GM10248 (cell line): ENCODE measurements around the gene ATP9A.
"Not testable (repeated sequence)": the region's sequence is repeated elsewhere in the genome, so short reads cannot be mapped to it uniquely, and the experiment has no call there.

Experiments used
- CTCF ChIA-PET: fragments of 300-600 bp; sonication (Branson Sonifier 250); formaldehyde crosslinking; extraction: SDS; loops from one replicate; lab custom pipeline; 2021; ENCODE audit warnings: antibody characterized with exemption; lab: Yijun Ruan, JAX
- POLR2A ChIA-PET: fragments of 350-650 bp; sonication (Branson Sonifier 250); formaldehyde crosslinking; extraction: SDS; loops from one replicate; lab custom pipeline; 2020; ENCODE audit warnings: antibody characterized with exemption; lab: Yijun Ruan, JAX
- DNase-seq: peaks from one replicate; pipeline ENCODE4 v3.0.0; 2012; ENCODE audit errors: extremely low spot score
- TF ChIP-seq, protein P1 (sequence below): IDR thresholded peaks from 2 replicates; pipeline ENCODE4 v1.5.1; 2012; ENCODE audit warnings: mild to moderate bottlenecking, low read depth; ENCODE audit errors: extremely low read depth, missing control alignments, control extremely low read depth

ATP9A gene

DNA sequence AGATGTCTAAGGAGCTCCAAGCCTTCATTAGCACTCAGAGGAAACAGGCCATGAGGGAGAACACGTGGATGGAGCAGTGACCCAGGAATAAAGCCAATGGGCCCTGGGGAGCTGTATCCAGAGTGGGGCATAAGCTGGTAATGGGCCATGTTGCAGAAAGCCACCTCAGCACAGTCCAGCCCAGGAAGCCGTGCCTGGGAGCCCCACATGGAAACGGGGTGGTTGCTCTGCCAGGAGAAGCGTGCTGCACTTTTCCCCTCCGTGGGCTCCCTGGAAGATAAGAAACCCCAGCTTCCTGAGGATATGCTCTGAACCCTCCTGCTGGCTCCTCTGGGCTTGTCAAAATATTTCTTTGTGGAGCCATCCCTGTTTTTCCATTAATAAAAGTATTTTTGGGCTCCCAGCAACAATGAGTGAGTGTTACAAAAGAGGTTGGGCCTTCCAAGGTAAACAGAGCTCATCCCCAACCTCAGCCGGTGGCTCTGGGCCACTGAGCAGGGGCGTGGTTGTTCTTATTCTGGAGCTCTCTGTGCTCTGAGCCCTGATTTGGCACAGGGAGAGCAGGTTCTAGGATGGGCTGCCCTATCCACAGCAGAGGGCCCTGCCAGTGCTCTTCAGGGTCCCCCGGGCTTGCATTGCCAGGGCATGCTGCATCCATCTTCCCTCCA is 194.5 kb downstream of the ATP9A start:
- ChIA-PET POLR2A (no interaction called here), CTCF (interaction anchor here (0.9 to 1.6 kb wide), 5 partner anchors 9 to 188 kb away, joined by 3 to 8 read pairs (median 3); no protein-coding TSS in a partner anchor)
- TF ChIP-seq, protein P1, sequence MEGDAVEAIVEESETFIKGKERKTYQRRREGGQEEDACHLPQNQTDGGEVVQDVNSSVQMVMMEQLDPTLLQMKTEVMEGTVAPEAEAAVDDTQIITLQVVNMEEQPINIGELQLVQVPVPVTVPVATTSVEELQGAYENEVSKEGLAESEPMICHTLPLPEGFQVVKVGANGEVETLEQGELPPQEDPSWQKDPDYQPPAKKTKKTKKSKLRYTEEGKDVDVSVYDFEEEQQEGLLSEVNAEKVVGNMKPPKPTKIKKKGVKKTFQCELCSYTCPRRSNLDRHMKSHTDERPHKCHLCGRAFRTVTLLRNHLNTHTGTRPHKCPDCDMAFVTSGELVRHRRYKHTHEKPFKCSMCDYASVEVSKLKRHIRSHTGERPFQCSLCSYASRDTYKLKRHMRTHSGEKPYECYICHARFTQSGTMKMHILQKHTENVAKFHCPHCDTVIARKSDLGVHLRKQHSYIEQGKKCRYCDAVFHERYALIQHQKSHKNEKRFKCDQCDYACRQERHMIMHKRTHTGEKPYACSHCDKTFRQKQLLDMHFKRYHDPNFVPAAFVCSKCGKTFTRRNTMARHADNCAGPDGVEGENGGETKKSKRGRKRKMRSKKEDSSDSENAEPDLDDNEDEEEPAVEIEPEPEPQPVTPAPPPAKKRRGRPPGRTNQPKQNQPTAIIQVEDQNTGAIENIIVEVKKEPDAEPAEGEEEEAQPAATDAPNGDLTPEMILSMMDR = no peak
- no peak for DNase-seq

- ChIA-PET CTCF (no interaction called here), POLR2A (no interaction called here)
- no peak for DNase-seq
- TF ChIP-seq, protein P1 = no peak
Measured at GRCh38 chr20:51571460-51571794, 196.8 kb downstream of the ATP9A start.

DNA sequence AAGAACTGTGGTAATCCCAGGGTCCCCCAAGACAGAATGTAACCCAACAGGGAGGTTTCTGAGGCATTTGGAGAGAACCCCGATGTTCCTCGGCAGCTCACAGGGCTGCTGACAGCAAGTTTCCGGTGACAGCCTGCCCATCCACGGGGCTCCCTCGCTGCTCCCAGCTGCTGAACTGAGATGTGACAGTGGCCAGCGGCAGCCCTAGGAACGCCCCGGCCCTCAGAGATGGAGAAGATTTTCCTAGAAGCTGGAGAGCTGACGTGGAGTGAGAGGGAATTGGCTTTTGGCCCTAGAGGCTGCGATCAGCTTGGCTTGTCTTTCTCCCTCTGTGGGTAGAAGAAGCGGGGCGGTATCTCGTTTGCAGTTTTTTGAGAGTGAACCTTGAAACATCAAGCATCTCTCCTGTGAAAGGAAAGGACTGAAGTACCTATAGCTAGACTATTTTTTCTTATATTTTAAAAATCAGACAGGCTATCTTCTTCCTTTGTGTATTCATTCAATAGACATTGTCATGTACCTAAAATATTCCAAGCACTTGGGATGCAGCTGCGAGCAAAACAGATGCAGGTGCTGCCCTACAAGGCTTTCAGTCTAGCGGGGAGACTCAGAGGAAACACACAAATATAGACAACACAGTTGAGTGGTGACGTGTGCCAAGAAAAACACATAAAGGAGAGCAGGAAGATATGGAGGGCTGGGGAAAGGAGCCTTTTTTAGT is 197.3 kb downstream of the ATP9A start:
- TF ChIP-seq, protein P1 = no peak
- ChIA-PET CTCF (no interaction called here), POLR2A (no interaction called here)
- DNase-seq = no peak

- DNase-seq = no peak
- ChIA-PET POLR2A (no interaction called here), CTCF (no interaction called here)
- TF ChIP-seq, protein P1 = no peak
Measured at GRCh38 chr20:51569815-51570738, 198.1 kb downstream of the ATP9A start.

DNA sequence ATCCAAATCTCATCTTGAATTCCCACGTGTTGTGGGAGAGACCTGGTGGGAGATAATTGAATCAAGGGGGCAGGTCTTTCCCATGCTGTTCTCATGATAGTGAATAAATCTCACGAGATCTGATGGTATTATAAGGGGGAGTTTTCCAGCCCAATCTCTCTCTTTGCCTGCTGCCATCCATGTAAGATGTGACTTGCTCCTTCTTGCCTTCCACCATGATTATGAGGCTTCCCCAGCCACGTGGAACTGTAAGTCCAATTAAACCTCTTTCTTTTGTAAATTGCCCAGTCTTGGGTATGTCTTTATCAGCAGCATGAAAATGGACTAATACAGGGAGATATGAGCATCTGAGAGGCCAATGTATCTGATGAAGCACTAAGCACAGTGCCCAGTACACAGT is 199.7 kb downstream of the ATP9A start:
- CTCF ChIA-PET, POLR2A ChIA-PET: not testable (repeated sequence)

GRCh38 chr20:51567622-51568021 is 200.6 kb downstream of the ATP9A start:
- CTCF ChIA-PET = interaction anchor here (1.9 to 3.1 kb wide), 2 partner anchors 25 to 27 kb away, joined by 5 to 9 read pairs; partner anchors contain the start of gene NFATC2

More for the DNA sequence above, 199.7 kb downstream of the ATP9A start:
- not testable (repeated sequence) for DNase-seq

More at GRCh38 chr20:51567622-51568021, 200.6 kb downstream of the ATP9A start:
- TF ChIP-seq, protein P1 = no peak
- POLR2A ChIA-PET = no interaction called here
- DNase-seq = no peak
